Lower leg skin (tissue), 3 donors: Measurements from ENCODE around the gene TAOK2.

Experiments used
- CTCF ChIP-seq, 3 donors: fragments of 450-650 bp; IDR thresholded peaks; one replicate each; pipeline ENCODE4 v1.5.1; 2016; ENCODE audit warnings: antibody characterized with exemption in 3 of 3, mild to moderate bottlenecking in 3 of 3, moderate library complexity in 2 of 3
- POLR2A ChIP-seq, 2 donors: fragments of 450-650 bp; IDR thresholded peaks; one replicate each; pipeline ENCODE4 v1.6.1; 2016 to 2017; ENCODE audit warnings: antibody characterized with exemption in 2 of 2, mild to moderate bottlenecking in 1 of 2, moderate library complexity in 1 of 2

DNA sequence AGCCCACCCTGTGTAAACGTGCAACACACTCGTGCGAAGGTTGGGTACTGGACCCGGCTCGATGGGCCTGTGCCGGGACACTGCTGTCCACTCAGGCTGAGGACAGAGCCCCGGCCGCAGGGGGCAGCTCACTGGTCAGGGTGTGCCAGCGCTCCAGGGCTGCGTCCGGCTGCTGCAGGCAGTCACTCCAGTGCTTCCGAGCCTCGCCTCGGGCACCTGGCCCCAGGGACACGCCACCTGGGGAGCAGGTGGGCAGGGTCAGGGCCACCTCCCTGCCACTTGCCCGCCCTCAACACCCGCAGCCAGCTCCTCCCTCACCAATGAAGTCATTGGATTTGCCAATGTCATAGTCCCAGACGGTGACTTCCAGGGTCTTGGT is 32.4 kb downstream of the TAOK2 start:
- TF ChIP-seq CTCF (IDR thresholded peaks at IDR 0.05) (no peak), POLR2A (IDR thresholded peaks at IDR 0.05) (no peak)
